ENCODE results near the gene PIP5K1B. TPM values are rescaled to one million over a fixed set of nuclear protein-coding genes. Genes with fewer than 3 reads are reported as not detected.
"Not testable (repeated sequence)": the region's sequence is repeated elsewhere in the genome, so short reads cannot be mapped to it uniquely, and the experiment has no call there.

The PIP5K1B gene
- total RNA-seq, 1 donor from 2014 or later = 0.71 TPM

- Histone ChIP-seq H3K36me3 (ENCODE audit: control insufficient read depth, insufficient read depth, low read length) (no peaks in the 10 kb centered on the region), H3K4me3 (ENCODE audit: low read depth, low read length) (no peak overlapping the region), H3K27me3 (ENCODE audit: control insufficient read depth, insufficient read depth, low read length) (peaks cover 3% of the 10 kb centered on the region)
- no peak for TF ChIP-seq CTCF (IDR thresholded peaks at IDR 0.05; ENCODE audit: insufficient read depth, low read length, poor library complexity, severe bottlenecking)
- no peak for DNase-seq (ENCODE audit: low read depth)
Observed at GRCh38 chr9:68979538-68980314, 274.7 kb downstream of the PIP5K1B start.

- H3K36me3 ChIP-seq (ENCODE audit: control insufficient read depth, insufficient read depth, low read length) = no peaks in the 10 kb centered on the region
- DNase-seq (ENCODE audit: low read depth) = no peak
- peaks cover 3% of the 10 kb centered on the region for H3K27me3 ChIP-seq (ENCODE audit: control insufficient read depth, insufficient read depth, low read length)
- H3K4me3 ChIP-seq (ENCODE audit: low read depth, low read length) = no peak overlapping the region
- no peak for TF ChIP-seq CTCF (IDR thresholded peaks at IDR 0.05; ENCODE audit: insufficient read depth, low read length, poor library complexity, severe bottlenecking)
Observed at GRCh38 chr9:68980341-68980914, 275.4 kb downstream of the PIP5K1B start.

- DNase-seq (ENCODE audit: low read depth) = peak; percentile 38
- Histone ChIP-seq H3K36me3 (ENCODE audit: control insufficient read depth, insufficient read depth, low read length) (no peaks in the 10 kb centered on the region), H3K27me3 (ENCODE audit: control insufficient read depth, insufficient read depth, low read length) (peaks cover 3% of the 10 kb centered on the region), H3K4me3 (ENCODE audit: low read depth, low read length) (no peak overlapping the region)
- no peak for TF ChIP-seq CTCF (IDR thresholded peaks at IDR 0.05; ENCODE audit: insufficient read depth, low read length, poor library complexity, severe bottlenecking)
Observed at GRCh38 chr9:68981789-68982188, 276.7 kb downstream of the PIP5K1B start.

- no peaks in the 10 kb centered on the region for H3K36me3 ChIP-seq (ENCODE audit: control insufficient read depth, insufficient read depth, low read length)
- H3K27me3 ChIP-seq (ENCODE audit: control insufficient read depth, insufficient read depth, low read length) = peaks cover 3% of the 10 kb centered on the region
- no peak for DNase-seq (ENCODE audit: low read depth)
- TF ChIP-seq CTCF (IDR thresholded peaks at IDR 0.05; ENCODE audit: insufficient read depth, low read length, poor library complexity, severe bottlenecking) = no peak
- no peak overlapping the region for H3K4me3 ChIP-seq (ENCODE audit: low read depth, low read length)
Observed at GRCh38 chr9:68983008-68983411, 278.0 kb downstream of the PIP5K1B start.

GRCh38 chr9:68983522-68984424 is 278.7 kb downstream of the PIP5K1B start:
- no peak for DNase-seq (ENCODE audit: low read depth)
- Histone ChIP-seq H3K4me3 (ENCODE audit: low read depth, low read length) (no peak overlapping the region), H3K27me3 (ENCODE audit: control insufficient read depth, insufficient read depth, low read length) (peaks cover 3% of the 10 kb centered on the region), H3K36me3 (ENCODE audit: control insufficient read depth, insufficient read depth, low read length) (no peaks in the 10 kb centered on the region)
- TF ChIP-seq CTCF (IDR thresholded peaks at IDR 0.05; ENCODE audit: insufficient read depth, low read length, poor library complexity, severe bottlenecking) = no peak

GRCh38 chr9:68986949-68987348 is 281.9 kb downstream of the PIP5K1B start:
- H3K36me3 ChIP-seq (ENCODE audit: control insufficient read depth, insufficient read depth, low read length); DNase-seq (ENCODE audit: low read depth); H3K27me3 ChIP-seq (ENCODE audit: control insufficient read depth, insufficient read depth, low read length); H3K4me3 ChIP-seq (ENCODE audit: low read depth, low read length): not testable (repeated sequence)

All from kidney epithelial cell (primary cell).